ENCODE results near the gene YWHAQ.

YWHAQ gene

GRCh38 chr2:9660781-9661180, 30.0 kb upstream of the YWHAQ start:
- Mint-ChIP-seq H3K4me3 (no peak overlapping the region), H3K4me1 (peaks cover 16% of the 10 kb centered on the region), H3K27me3 (peaks cover 10% of the 10 kb centered on the region), H3K36me3 (no peaks in the 10 kb centered on the region), H3K27ac (no peak overlapping the region), H3K9me3 (no peaks in the 10 kb centered on the region)
- ATAC-seq, result no peak

- no peaks in the 10 kb centered on the region for H3K36me3 Mint-ChIP-seq
- no peak overlapping the region for H3K4me3 Mint-ChIP-seq
- H3K9me3 Mint-ChIP-seq, result no peaks in the 10 kb centered on the region
- no peak overlapping the region for H3K27ac Mint-ChIP-seq
- no peak for ATAC-seq
- H3K27me3 Mint-ChIP-seq, result peaks cover 6% of the 10 kb centered on the region
- peaks cover 16% of the 10 kb centered on the region for H3K4me1 Mint-ChIP-seq
Measured at GRCh38 chr2:9660154-9660553, 29.4 kb upstream of the YWHAQ start.

GRCh38 chr2:9658972-9659371, 28.2 kb upstream of the YWHAQ start:
- Mint-ChIP-seq H3K4me3 (no peak overlapping the region), H3K27ac (no peak overlapping the region), H3K36me3 (no peaks in the 10 kb centered on the region), H3K9me3 (no peaks in the 10 kb centered on the region), H3K4me1 (peaks cover 16% of the 10 kb centered on the region), H3K27me3 (no peaks in the 10 kb centered on the region)
- ATAC-seq, result no peak

- peaks cover 16% of the 10 kb centered on the region for H3K4me1 Mint-ChIP-seq
- no peak overlapping the region for H3K27ac Mint-ChIP-seq
- H3K9me3 Mint-ChIP-seq, result no peaks in the 10 kb centered on the region
- H3K4me3 Mint-ChIP-seq, result no peak overlapping the region
- no peak for ATAC-seq
- H3K36me3 Mint-ChIP-seq, result no peaks in the 10 kb centered on the region
- peaks cover 2% of the 10 kb centered on the region for H3K27me3 Mint-ChIP-seq
Measured at GRCh38 chr2:9657731-9658130, 26.9 kb upstream of the YWHAQ start.

GRCh38 chr2:9657083-9657482, 26.3 kb upstream of the YWHAQ start:
- Mint-ChIP-seq H3K27ac (peak overlapping the region; percentile 72), H3K27me3 (peaks cover 8% of the 10 kb centered on the region), H3K4me1 (peaks cover 21% of the 10 kb centered on the region), H3K4me3 (no peak overlapping the region), H3K9me3 (peaks cover 4% of the 10 kb centered on the region), H3K36me3 (no peaks in the 10 kb centered on the region)
- no peak for ATAC-seq

- H3K4me1 Mint-ChIP-seq, result peaks cover 21% of the 10 kb centered on the region
- H3K4me3 Mint-ChIP-seq, result peak overlapping the region; percentile 43
- no peaks in the 10 kb centered on the region for H3K36me3 Mint-ChIP-seq
Measured at GRCh38 chr2:9656270-9656766, 25.5 kb upstream of the YWHAQ start.

GRCh38 chr2:9655441-9656269, 24.9 kb upstream of the YWHAQ start:
- Mint-ChIP-seq H3K36me3 (no peaks in the 10 kb centered on the region), H3K9me3 (peaks cover 6% of the 10 kb centered on the region), H3K4me1 (peaks cover 21% of the 10 kb centered on the region), H3K27me3 (peaks cover 12% of the 10 kb centered on the region), H3K4me3 (peak overlapping the region; percentile 43), H3K27ac (peak overlapping the region; percentile 72)
- peak; percentile 57 for ATAC-seq

More at GRCh38 chr2:9656270-9656766, 25.5 kb upstream of the YWHAQ start:
- Mint-ChIP-seq H3K27ac (peak overlapping the region; percentile 72), H3K27me3 (peaks cover 12% of the 10 kb centered on the region), H3K9me3 (peaks cover 6% of the 10 kb centered on the region)
- peak; percentile 94 for ATAC-seq

- Mint-ChIP-seq H3K4me1 (peaks cover 21% of the 10 kb centered on the region), H3K4me3 (no peak overlapping the region), H3K36me3 (no peaks in the 10 kb centered on the region), H3K27me3 (peaks cover 12% of the 10 kb centered on the region), H3K27ac (no peak overlapping the region), H3K9me3 (peaks cover 6% of the 10 kb centered on the region)
- no peak for ATAC-seq
Measured at GRCh38 chr2:9654452-9655100, 23.8 kb upstream of the YWHAQ start.

- H3K36me3 Mint-ChIP-seq, result no peaks in the 10 kb centered on the region
- ATAC-seq, result no peak
- peaks cover 20% of the 10 kb centered on the region for H3K27me3 Mint-ChIP-seq
- H3K4me3 Mint-ChIP-seq, result no peak overlapping the region
- peaks cover 6% of the 10 kb centered on the region for H3K9me3 Mint-ChIP-seq
- H3K27ac Mint-ChIP-seq, result no peak overlapping the region
- H3K4me1 Mint-ChIP-seq, result peaks cover 26% of the 10 kb centered on the region
Measured at GRCh38 chr2:9653485-9654271, 22.9 kb upstream of the YWHAQ start.

GRCh38 chr2:9652898-9653479, 22.2 kb upstream of the YWHAQ start:
- Mint-ChIP-seq H3K27ac (no peak overlapping the region), H3K36me3 (no peaks in the 10 kb centered on the region), H3K4me1 (peaks cover 26% of the 10 kb centered on the region), H3K9me3 (peaks cover 6% of the 10 kb centered on the region), H3K27me3 (peaks cover 20% of the 10 kb centered on the region), H3K4me3 (no peak overlapping the region)
- no peak for ATAC-seq

GRCh38 chr2:9652267-9652666, 21.5 kb upstream of the YWHAQ start:
- no peak overlapping the region for H3K27ac Mint-ChIP-seq
- no peak overlapping the region for H3K4me3 Mint-ChIP-seq
- H3K9me3 Mint-ChIP-seq, result peaks cover 6% of the 10 kb centered on the region
- peaks cover 22% of the 10 kb centered on the region for H3K27me3 Mint-ChIP-seq
- peaks cover 26% of the 10 kb centered on the region for H3K4me1 Mint-ChIP-seq
- H3K36me3 Mint-ChIP-seq, result no peaks in the 10 kb centered on the region
- no peak for ATAC-seq

- H3K36me3 Mint-ChIP-seq, result no peaks in the 10 kb centered on the region
- no peak overlapping the region for H3K4me3 Mint-ChIP-seq
- H3K27me3 Mint-ChIP-seq, result peaks cover 38% of the 10 kb centered on the region
- no peak for ATAC-seq
- peaks cover 6% of the 10 kb centered on the region for H3K9me3 Mint-ChIP-seq
- H3K27ac Mint-ChIP-seq, result no peak overlapping the region
- H3K4me1 Mint-ChIP-seq, result peaks cover 15% of the 10 kb centered on the region
Measured at GRCh38 chr2:9650119-9650821, 19.5 kb upstream of the YWHAQ start.

GRCh38 chr2:9649261-9649660, 18.5 kb upstream of the YWHAQ start:
- no peak overlapping the region for H3K27ac Mint-ChIP-seq
- no peaks in the 10 kb centered on the region for H3K36me3 Mint-ChIP-seq
- peaks cover 15% of the 10 kb centered on the region for H3K4me1 Mint-ChIP-seq

GRCh38 chr2:9648821-9649220, 18.0 kb upstream of the YWHAQ start:
- H3K4me1 Mint-ChIP-seq, result peaks cover 16% of the 10 kb centered on the region
- no peak for ATAC-seq
- no peak overlapping the region for H3K27ac Mint-ChIP-seq
- no peak overlapping the region for H3K4me3 Mint-ChIP-seq
- peaks cover 6% of the 10 kb centered on the region for H3K9me3 Mint-ChIP-seq
- no peaks in the 10 kb centered on the region for H3K36me3 Mint-ChIP-seq
- peaks cover 40% of the 10 kb centered on the region for H3K27me3 Mint-ChIP-seq

More at GRCh38 chr2:9649261-9649660, 18.5 kb upstream of the YWHAQ start:
- H3K4me3 Mint-ChIP-seq, result no peak overlapping the region
- H3K27me3 Mint-ChIP-seq, result peaks cover 38% of the 10 kb centered on the region
- no peak for ATAC-seq
- H3K9me3 Mint-ChIP-seq, result peaks cover 6% of the 10 kb centered on the region
